IPS-NIHi7 (cell line): ENCODE results near the gene SIPA1L2.

Source experiments
- DNase-seq: peaks from one replicate; pipeline ENCODE4 v3.0.0; 2012; ENCODE audit warnings: mixed read lengths; ENCODE audit errors: extremely low spot score

The SIPA1L2 gene

DNA sequence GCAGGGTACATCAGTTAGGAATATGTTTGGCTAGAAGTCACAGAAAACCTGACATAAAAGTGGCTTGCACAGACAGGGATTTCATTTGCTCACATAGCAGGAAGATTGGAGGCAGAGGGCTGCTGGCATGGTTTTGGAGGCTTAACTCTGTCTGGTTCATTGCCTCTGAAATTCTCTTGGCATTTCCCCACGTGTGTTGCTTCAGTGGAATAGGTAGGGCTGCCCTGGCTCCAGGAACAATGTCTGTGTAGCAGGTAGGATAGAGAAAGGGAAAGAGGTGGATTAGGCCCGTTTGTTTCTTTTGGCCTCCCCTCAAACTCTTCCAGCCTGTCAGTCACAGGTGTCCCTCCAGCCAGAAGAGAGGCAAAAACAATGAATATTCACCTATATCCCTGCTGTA is 20.5 kb upstream of the SIPA1L2 start:
- DNase-seq = no peak

GRCh38 chr1:232648316-232648715 is 18.4 kb upstream of the SIPA1L2 start:
- no peak for DNase-seq

GRCh38 chr1:232644209-232644608 is 14.3 kb upstream of the SIPA1L2 start:
- no peak for DNase-seq

DNA sequence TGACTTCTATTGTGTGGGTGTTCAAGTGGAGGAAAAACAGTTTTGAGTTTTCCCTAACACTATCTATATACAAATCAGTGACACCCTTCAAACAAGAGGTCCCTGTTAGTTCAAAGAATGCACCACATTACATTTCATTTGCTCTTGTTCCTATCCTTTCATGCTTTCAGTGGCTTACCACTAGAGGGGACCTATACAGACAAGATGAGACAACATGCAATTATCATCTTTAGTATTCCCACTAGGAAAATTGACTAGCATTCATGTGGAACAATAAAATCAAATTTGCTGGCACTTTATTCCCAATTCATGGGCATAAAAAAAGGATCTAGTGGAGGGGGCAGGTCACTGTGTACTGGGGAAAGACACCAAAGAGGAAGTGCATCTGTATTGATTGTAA is 13.3 kb upstream of the SIPA1L2 start:
- no peak for DNase-seq

- DNase-seq = no peak
Observed at GRCh38 chr1:232641507-232641906, 11.6 kb upstream of the SIPA1L2 start.

- no peak for DNase-seq
Observed at GRCh38 chr1:232636799-232637198, 6.9 kb upstream of the SIPA1L2 start.

DNA sequence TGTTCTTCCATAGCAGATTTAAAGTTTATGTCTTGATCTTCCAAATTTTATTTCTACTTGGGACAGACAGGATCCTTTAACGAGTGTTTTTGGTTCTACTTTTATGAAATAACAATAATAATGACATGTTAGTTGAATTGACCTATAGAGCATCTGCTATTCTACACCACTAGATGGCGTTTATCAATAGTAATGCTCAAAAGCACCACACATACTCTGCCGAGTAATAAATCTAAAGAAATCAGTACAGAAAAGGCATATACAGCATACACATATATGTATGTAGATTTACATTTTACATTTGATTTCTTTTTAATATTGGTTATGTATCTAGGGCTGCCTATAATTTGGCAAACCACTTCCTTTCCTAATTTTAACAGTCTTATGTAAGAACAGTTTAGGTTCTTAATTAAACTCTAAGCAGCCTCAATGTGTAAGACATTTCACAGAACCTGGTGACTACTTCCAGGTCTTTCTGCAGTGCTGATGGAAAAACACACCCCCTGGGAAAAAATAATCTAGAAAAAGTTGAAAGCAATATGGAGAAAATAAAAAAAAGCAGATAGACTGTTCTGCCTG is 5.9 kb upstream of the SIPA1L2 start:
- DNase-seq = peak; percentile 36

DNA sequence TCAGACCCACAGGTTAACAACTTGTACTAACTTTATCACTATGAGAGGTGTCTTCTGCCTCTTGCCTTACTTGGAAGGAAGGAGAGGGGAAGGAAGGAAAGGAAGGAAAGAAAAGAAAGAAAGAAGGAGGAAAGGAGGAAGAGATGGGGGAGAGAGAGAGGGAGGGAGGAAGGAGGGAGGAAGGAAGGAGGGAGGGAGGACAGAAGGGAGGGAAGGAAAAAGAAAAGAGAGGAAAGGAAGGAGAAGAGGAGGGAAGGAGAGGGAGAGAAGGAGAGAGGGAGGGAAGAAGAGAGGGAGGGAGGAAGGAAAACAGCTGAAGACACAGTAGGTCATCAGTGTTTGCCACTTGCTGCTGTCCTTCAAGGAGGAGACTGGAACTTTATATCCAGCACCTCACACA is 5.3 kb upstream of the SIPA1L2 start:
- no peak for DNase-seq

DNA sequence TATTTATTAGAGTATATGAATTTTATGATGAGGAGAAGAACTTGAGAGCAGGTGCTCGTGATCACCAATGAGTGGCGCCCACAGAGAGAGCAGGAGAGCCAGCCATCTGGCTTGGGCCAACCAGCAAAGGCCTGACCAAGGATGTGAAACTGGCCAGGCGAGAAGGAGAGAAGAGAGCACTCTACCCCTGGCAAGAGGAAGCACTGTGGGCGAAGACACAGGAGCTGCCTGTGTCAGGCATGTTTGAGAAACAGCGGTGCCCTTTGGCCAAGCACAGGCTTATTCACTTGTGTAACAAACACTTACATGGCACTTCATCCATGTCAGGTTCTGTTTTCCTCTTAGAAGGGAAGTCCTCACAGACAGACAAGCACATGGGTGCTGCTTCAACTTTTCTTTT is 4.2 kb upstream of the SIPA1L2 start:
- DNase-seq = no peak

GRCh38 chr1:232630894-232631195 is 912 bp upstream of the SIPA1L2 start:
- no peak for DNase-seq

GRCh38 chr1:232629250-232630046 is 485 bp downstream of the SIPA1L2 start:
- DNase-seq = peak; percentile 18

DNA sequence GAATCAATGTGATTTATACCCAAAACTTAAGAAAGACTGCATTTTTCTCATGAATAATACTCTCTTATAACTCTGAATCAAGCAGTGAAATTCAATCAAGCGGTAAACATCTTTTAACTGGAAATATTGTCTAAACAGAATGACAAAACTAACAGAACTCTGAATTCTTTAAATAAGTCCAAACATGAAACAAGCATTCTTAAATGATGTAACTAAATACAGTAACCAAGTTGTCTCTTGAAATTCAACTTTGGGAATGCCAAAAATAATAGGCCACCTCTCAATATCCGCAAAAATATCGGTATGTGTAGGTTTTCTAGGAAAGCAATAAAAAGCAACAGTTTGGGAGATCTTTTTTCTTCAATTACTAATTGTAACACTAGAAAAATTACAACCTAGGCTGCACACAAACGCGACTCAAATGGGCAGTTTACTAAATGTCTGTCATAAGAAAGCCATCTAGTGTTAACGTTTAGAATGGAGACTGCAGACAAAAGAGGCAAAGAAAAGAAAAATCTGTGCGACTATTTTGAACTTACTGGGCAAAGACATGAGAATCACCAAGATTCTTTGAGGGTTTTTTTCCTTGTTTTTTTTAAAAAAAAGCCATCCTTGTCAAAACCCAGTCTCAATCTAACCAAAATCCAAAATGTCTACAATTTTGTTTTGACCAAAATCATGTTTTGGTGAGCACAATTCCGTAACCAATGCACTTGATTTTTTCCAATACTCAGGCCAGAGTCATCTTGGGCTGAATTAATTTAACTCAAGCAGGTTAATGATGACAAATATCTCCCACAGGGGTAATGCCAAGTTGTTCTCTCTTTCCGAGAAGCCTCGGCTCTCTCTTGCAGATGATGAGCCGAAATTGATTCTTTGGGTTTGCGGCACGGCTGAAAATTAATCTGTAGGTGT is 1.3 kb downstream of the SIPA1L2 start:
- no peak for DNase-seq

DNA sequence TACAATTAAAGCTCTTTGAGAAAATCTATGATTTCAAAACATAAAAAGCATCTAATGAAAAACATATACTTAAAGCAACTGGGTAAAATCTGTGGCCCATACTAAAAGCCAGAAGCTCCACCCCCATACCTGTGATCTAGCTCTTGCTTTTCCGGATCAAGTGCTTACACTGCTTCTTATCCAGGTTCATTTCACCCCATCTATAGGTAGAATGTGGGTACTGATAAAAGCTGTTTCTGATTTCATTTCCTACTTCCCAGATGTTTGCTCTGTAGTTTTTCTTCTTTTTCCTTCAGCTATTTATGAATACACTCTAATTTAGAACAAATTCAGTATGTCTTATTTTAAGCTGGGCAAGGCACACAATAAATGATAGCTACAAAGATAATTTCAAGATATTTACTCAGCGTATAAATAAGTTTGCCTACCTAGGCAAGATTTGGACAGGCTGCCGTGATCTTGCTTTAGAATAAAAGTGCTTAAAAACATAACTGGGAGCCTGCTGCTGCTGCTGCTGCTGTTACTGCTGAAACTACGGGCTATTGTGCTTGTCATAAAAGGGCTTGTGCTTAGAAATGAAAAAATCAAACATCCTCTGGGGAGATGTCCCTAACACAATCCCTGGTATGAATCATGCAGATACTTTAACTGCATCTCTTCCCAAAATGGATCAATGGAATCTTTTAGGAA is 2.1 kb downstream of the SIPA1L2 start:
- DNase-seq = no peak

DNA sequence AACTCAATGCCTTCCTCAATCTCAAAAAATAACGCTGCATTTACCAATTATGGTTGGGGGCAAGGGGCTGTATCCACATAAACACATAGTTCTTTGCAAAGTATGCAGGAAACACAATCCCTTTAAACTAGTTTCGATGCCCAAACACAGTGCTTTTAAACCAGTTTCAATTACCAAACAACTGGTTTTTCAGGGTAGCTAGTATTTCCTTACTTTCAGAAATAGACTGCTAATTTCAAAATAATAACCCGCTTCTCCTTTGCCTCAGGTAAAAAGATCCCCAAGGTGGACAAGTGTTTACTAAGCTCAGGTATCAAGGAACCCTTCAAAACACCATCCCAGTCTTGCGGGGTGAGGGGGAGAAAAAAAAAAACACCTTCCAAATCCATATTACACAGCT is 2.8 kb downstream of the SIPA1L2 start:
- no peak for DNase-seq

DNA sequence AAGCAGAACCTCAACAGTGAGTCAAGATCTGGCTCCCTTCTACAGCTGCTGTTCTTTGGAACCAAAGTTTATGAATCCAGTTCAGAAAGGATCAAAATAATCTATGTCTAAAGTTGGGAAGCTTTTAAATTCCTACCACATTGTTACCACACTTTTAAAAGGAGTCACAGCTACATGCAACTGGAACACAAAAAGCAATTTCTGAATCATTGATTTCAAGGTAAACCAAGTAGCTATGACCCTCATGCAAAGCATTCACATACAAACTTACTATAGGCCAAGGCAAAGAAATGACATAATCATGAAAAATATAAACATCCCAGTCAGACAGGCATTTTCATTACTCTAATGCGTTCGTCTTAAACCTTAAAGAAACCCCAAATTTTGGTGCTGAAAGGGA is 3.5 kb downstream of the SIPA1L2 start:
- DNase-seq = no peak

GRCh38 chr1:232625319-232625868 is 4.5 kb downstream of the SIPA1L2 start:
- no peak for DNase-seq

DNA sequence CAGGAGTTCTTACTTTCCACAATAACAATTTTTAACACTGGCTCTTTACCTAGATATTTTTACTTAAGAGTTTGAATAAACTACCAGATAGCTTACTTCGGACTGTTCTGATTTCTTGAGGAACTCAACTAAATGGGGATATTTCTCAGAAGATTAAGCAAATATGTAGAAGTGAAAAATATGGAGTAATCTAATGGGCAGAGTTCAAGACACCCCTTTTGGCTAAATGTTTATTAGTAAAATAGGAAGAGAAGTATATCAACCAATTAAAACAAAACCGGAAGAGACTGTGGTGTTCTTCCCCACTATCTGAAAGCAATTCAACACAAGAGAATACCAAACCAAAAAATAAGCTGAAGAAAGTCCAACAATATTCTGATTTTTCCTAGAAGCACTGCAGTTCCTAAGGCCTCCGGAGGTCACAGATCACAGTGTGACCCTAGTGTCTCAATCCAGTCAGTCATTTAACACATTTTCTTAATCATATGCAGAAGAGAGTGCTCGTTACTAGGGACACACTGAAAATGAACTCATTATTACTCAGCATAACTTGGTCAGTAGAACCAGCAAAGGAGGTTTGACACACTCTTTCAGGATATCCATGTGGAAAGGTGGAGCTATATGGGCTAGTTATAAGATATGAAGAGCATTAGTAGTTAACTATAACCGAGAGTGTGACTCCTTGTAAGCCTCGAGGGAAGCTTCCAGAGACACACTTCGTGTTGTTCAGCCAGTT is 5.2 kb downstream of the SIPA1L2 start:
- DNase-seq = no peak

DNA sequence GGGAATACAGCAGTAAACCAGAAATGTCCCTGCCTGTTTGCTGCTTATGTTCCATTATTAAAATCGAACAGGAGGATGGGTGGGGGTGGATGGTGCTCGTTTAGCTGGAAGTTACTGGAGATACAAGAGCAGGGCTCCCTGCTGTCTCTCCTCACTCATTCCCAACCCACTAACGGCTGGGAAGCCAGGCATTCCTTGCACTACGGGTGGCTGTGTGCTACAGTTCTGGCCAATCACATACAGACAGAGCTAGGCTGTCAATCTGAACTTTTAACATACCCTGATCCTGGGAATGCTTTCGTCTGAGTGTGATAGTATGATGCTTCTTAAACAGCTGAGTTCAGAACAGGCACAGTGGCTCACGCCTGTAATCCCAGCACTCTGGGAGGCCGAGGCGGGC is 7.0 kb downstream of the SIPA1L2 start:
- DNase-seq = peak; percentile 70

DNA sequence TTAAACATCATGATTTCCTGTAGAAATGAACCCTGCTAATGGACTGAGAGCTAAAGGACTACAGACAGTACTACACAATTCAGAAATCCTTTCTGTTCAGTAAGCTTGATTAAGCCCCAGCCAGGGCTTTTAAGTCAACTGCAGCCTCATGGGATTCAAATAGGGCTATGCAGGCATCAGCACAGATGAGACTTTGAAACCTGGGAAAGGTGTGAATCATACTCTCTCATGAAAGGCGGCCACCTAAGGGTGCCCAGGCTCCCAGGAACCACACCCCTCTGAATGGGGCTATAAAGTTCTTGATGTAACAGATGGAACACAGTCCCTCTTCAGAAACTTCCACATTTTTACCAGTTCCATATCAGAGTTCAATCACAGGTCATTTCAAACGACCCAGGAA is 7.6 kb downstream of the SIPA1L2 start:
- no peak for DNase-seq

- no peak for DNase-seq
Observed at GRCh38 chr1:232621050-232621449, 8.9 kb downstream of the SIPA1L2 start.

- peak; percentile 25 for DNase-seq
Observed at GRCh38 chr1:232620356-232620969, 9.5 kb downstream of the SIPA1L2 start.
